Nephron progenitor cell (in vitro differentiated cells): ENCODE measurements around the gene CDC42SE1.

Experiments
- DNase-seq: peaks from one replicate; pipeline ENCODE4 v3.0.0; 2021
- H3K27ac Mint-ChIP-seq: 2 replicates; pipeline ENCODE4 v1.8.0; 2021; ENCODE audit warnings: mild to moderate bottlenecking, moderate library complexity, mixed read lengths
- H3K27me3 Mint-ChIP-seq: 2 replicates; pipeline ENCODE4 v1.8.0; 2021; ENCODE audit warnings: mild to moderate bottlenecking, low read depth, mixed read lengths; ENCODE audit not compliant: poor library complexity
- H3K36me3 Mint-ChIP-seq: 2 replicates; pipeline ENCODE4 v1.8.0; 2021; ENCODE audit warnings: low read depth, mixed read lengths
- H3K4me1 Mint-ChIP-seq: 2 replicates; pipeline ENCODE4 v1.8.0; 2021; ENCODE audit warnings: mixed read lengths
- H3K4me3 Mint-ChIP-seq: 2 replicates; pipeline ENCODE4 v1.8.0; 2021; ENCODE audit warnings: mild to moderate bottlenecking, moderate library complexity, mixed read lengths
- H3K9me3 Mint-ChIP-seq: 2 replicates; pipeline ENCODE4 v1.8.0; 2021; ENCODE audit warnings: mild to moderate bottlenecking, moderate library complexity, mixed read lengths
- TF ChIP-seq, protein P1 (sequence below): fragments of 200-600 bp; sonication (generic); IDR thresholded peaks from 2 replicates; pipeline ENCODE4 v1.5.0; 2021; ENCODE audit warnings: antibody characterized with exemption

CDC42SE1 gene

DNA sequence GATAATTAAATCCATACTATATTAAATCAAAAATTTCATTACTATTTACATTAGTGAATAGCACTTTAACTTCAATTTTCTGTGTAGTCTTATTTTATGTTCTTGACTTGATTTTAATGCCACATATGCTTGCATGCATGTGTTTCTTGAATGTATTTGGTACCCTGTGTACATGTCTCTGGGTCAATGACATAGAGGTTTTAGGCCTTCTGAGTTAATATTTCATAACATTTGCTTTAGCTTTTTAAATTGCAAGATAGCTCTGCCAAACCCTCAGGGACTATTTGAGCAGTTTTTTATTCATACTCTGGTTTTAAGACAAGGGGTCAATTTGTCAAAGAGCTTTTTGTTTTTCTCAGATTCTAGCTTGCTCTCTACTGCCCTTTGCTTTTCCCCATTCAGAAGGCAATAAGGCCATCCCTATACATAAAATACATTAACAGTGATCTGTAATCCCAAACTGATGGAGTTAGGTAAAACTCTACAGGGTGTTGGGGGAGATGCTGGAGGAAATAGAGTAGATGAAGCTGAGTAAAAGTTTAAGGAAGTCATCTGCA, 5.7 kb upstream of the CDC42SE1 start:
- Mint-ChIP-seq H3K9me3 (no peaks in the 10 kb centered on the region), H3K27me3 (no peaks in the 10 kb centered on the region), H3K27ac (peak overlapping the region; percentile 37), H3K36me3 (peaks cover 54% of the 10 kb centered on the region), H3K4me3 (no peak overlapping the region), H3K4me1 (peaks cover 56% of the 10 kb centered on the region)
- DNase-seq, result no peak
- TF ChIP-seq, protein P1, sequence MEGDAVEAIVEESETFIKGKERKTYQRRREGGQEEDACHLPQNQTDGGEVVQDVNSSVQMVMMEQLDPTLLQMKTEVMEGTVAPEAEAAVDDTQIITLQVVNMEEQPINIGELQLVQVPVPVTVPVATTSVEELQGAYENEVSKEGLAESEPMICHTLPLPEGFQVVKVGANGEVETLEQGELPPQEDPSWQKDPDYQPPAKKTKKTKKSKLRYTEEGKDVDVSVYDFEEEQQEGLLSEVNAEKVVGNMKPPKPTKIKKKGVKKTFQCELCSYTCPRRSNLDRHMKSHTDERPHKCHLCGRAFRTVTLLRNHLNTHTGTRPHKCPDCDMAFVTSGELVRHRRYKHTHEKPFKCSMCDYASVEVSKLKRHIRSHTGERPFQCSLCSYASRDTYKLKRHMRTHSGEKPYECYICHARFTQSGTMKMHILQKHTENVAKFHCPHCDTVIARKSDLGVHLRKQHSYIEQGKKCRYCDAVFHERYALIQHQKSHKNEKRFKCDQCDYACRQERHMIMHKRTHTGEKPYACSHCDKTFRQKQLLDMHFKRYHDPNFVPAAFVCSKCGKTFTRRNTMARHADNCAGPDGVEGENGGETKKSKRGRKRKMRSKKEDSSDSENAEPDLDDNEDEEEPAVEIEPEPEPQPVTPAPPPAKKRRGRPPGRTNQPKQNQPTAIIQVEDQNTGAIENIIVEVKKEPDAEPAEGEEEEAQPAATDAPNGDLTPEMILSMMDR, result no peak

DNA sequence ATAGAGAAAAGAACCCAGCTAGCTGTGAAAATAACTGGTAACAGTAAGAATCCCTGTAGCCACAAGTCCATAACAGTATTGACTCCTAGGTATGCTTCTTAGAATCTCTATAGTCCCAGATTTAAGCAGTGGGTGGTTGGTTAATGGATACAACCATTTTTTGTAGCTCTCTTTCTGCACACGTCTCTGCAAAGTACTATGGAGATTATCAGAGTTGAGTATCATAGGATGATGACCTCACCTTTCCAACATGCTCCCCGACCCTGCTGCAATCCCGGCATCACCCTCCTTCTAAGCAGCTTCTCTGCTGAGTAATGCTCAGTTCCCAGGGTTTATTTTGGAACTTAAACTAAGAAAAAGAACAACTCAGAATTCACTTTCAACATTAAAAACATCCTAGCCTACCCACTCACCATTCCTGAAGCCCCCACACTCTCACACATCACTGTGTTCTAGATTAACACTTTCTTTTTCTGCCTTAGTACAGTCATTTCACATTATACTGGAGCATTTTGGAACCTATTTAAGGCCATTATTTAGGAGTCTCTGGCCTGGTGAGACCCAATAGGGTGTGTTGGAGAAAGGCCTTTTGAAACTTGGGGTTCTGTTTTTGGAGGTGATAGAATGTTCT, 3.4 kb upstream of the CDC42SE1 start:
- Mint-ChIP-seq H3K4me3 (peak overlapping the region; percentile 87), H3K27ac (no peak overlapping the region), H3K27me3 (no peaks in the 10 kb centered on the region), H3K36me3 (peaks cover 48% of the 10 kb centered on the region), H3K4me1 (peaks cover 55% of the 10 kb centered on the region), H3K9me3 (no peaks in the 10 kb centered on the region)
- TF ChIP-seq, protein P1, result no peak
- no peak for DNase-seq

DNA sequence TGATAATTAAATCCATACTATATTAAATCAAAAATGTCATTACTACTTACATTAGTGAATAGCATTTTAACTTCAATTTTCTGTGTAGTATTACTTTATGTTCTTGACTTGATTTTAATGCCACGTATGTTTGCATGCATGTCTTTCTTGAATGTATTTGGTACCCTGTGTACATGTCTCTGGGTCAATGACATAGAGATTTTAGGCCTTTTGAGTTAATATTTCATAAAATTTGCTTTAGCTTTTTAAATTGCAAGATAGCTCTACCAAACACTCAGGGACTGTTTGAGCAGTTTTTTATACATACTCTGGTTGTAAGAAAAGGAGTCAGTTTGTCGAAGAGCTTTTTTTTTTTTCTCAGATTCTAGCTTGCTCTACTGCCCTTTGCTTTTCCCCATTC, 2.3 kb upstream of the CDC42SE1 start:
- DNase-seq, result no peak
- Mint-ChIP-seq H3K27ac (no peak overlapping the region), H3K36me3 (peaks cover 40% of the 10 kb centered on the region), H3K9me3 (no peaks in the 10 kb centered on the region), H3K27me3 (no peaks in the 10 kb centered on the region), H3K4me1 (peaks cover 67% of the 10 kb centered on the region), H3K4me3 (peak overlapping the region; percentile 87)
- TF ChIP-seq, protein P1, result no peak

DNA sequence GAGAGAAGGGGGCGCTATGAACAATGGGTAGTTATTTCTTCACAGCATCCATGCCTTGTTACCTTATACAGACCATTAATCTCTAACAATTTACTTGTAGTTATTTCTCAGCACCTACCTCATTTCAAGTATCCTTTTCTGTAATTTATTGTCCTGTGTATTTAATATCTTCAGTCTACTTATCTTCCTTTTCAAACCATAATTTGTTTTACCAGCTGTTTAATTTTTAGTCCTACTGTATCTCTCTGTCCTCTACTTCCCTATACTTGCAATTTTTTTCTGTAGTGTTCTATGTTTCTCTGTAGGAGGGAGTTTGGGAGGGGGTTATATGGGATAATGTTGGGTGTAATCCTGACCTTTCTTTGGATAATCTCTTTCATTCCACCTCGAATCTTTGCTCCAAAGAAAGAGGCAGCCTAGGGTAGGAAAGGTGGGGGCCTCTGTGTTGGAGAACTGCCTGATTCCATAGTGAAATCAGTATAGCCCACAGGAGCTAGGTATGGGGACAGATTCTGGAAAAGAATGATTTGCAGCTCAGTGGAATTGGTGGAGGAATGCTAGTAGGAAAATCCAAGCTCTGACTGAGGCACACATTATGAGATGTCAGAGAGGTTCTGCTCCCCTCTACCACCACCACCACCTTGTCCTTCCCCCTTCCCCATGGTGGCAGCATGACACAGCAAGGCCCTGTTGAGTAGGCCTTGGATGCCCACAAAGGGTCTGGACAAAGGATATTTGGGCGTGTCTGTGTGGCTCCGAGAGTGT, 1.4 kb upstream of the CDC42SE1 start:
- Mint-ChIP-seq H3K4me3 (peak overlapping the region; percentile 87), H3K27me3 (no peaks in the 10 kb centered on the region), H3K27ac (peak overlapping the region; percentile 77), H3K9me3 (no peaks in the 10 kb centered on the region), H3K4me1 (peaks cover 72% of the 10 kb centered on the region), H3K36me3 (peaks cover 36% of the 10 kb centered on the region)
- no peak for DNase-seq
- TF ChIP-seq, protein P1, result no peak

DNA sequence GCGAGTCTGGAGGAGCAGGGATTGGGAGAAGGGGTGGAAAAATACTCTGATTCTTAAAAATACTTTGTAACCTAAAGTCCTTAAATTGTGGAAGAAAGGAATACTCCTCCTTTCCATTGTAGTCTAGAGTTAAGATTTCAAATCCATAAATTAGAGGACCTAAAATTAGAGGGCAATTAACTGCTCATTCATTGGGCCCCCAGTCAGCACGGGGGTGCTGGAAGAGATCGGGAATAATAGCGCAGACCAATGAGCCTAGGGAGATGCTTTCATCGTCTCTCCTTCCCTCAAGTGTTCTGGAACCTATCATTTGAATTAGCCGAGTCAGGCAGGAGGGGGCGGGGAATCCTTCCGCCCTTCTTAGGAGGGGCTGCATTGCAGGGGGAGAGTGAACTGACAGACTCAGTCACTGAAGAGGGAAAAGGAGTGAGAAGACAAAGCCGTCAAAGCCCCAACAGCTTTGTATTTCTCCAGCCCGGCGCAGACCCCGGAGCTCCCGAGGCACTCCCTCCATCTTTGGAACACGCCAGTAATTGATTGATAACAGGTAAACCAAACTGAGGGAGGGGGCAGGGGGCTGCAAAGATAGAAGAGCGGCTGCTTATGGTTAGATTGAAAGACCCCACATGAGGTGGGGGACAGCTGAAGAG, 710 bp upstream of the CDC42SE1 start, which contains the start of gene MLLT11:
Gene MLLT11, plus strand, starts transcription at position 391 of the 650 bp plus-strand sequence. CDS start 6,828 bp downstream, outside the sequence.
- TF ChIP-seq, protein P1, result no peak
- H3K9me3 Mint-ChIP-seq, result no peaks in the 10 kb centered on the region
- peaks cover 32% of the 10 kb centered on the region for H3K36me3 Mint-ChIP-seq
- H3K4me1 Mint-ChIP-seq, result peaks cover 79% of the 10 kb centered on the region
- H3K4me3 Mint-ChIP-seq, result peak within 1 kb of the TSS; percentile 87
- peak; percentile 75 for DNase-seq
- no peaks in the 10 kb centered on the region for H3K27me3 Mint-ChIP-seq
- H3K27ac Mint-ChIP-seq, result peak within 1 kb of the TSS; percentile 87
